ENCODE measurements around the gene SH3PXD2A. TPM values are rescaled to one million over a fixed set of nuclear protein-coding genes. Genes with fewer than 3 reads are reported as not detected.

SH3PXD2A gene
- total and polyA plus RNA-seq, 4 donors: 23.1 to 41.2 (median 32.7) TPM

GRCh38 chr10:103800089-103800488 is 55.3 kb downstream of the SH3PXD2A start:
- H3K27me3 ChIP-seq (ENCODE audit: control insufficient read depth, insufficient read depth, low read length): no peaks in the 10 kb centered on the region

GRCh38 chr10:103799341-103799740 is 56.0 kb downstream of the SH3PXD2A start:
- H3K27ac ChIP-seq (ENCODE audit: low read depth, low read length): no peak overlapping the region
- no peaks in the 10 kb centered on the region for H3K9me3 ChIP-seq (ENCODE audit: control insufficient read depth, insufficient read depth, low read length)
- 100% methylated on average over 3 of the region's 4 CpGs for WGBS (ENCODE audit: insufficient coverage)
- no peak for DNase-seq (ENCODE audit: low read depth in 4 of 6, low spot score in 6 of 6)
- H3K4me3 ChIP-seq (ENCODE audit: low read depth, low read length): no peak overlapping the region
- H3K36me3 ChIP-seq (ENCODE audit: control insufficient read depth, insufficient read depth, low read length): peaks cover 6% of the 10 kb centered on the region
- H3K27me3 ChIP-seq (ENCODE audit: control insufficient read depth, insufficient read depth, low read length): no peaks in the 10 kb centered on the region
- H3K4me1 ChIP-seq (ENCODE audit: control insufficient read depth, insufficient read depth, low read length): peaks cover 14% of the 10 kb centered on the region

More at GRCh38 chr10:103800089-103800488, 55.3 kb downstream of the SH3PXD2A start:
- H3K27ac ChIP-seq (ENCODE audit: low read depth, low read length): no peak overlapping the region
- H3K4me3 ChIP-seq (ENCODE audit: low read depth, low read length): no peak overlapping the region
- peaks cover 6% of the 10 kb centered on the region for H3K36me3 ChIP-seq (ENCODE audit: control insufficient read depth, insufficient read depth, low read length)
- DNase-seq (ENCODE audit: low read depth in 4 of 6, low spot score in 6 of 6): no peak
- H3K9me3 ChIP-seq (ENCODE audit: control insufficient read depth, insufficient read depth, low read length): no peaks in the 10 kb centered on the region
- H3K4me1 ChIP-seq (ENCODE audit: control insufficient read depth, insufficient read depth, low read length): peaks cover 15% of the 10 kb centered on the region
- WGBS (ENCODE audit: insufficient coverage): 90% methylated on average over 2 of the region's 3 CpGs

GRCh38 chr10:103798511-103798910 is 56.9 kb downstream of the SH3PXD2A start:
- Histone ChIP-seq H3K27me3 (ENCODE audit: control insufficient read depth, insufficient read depth, low read length) (no peaks in the 10 kb centered on the region), H3K27ac (ENCODE audit: low read depth, low read length) (no peak overlapping the region), H3K9me3 (ENCODE audit: control insufficient read depth, insufficient read depth, low read length) (no peaks in the 10 kb centered on the region), H3K4me3 (ENCODE audit: low read depth, low read length) (no peak overlapping the region), H3K36me3 (ENCODE audit: control insufficient read depth, insufficient read depth, low read length) (peaks cover 6% of the 10 kb centered on the region), H3K4me1 (ENCODE audit: control insufficient read depth, insufficient read depth, low read length) (peaks cover 16% of the 10 kb centered on the region)
- no peak for DNase-seq (ENCODE audit: low read depth in 4 of 6, low spot score in 6 of 6)
- WGBS (ENCODE audit: insufficient coverage): 99% methylated on average over 7 of the region's 7 CpGs

DNA sequence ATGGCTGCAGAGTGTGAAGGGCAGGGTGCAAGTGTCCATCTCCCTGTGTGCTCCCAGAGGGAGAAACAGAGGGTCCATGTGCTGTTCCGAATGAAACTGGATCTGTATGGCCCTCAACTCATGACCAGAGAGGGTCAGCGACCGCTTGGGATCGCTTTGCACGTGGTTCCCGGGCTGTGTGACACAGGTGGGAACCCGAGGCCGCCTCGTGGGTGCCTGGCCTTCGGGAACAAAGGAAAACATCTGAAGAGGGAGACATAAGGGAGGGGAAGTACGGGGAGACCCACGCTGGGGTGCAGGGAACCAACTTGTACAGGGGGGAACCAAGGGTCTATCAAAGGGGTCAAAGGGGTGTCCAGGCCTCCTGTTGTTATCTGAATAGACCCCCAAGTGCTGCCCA is 57.5 kb downstream of the SH3PXD2A start:
- H3K27ac ChIP-seq (ENCODE audit: low read depth, low read length): no peak overlapping the region
- H3K36me3 ChIP-seq (ENCODE audit: control insufficient read depth, insufficient read depth, low read length): peaks cover 6% of the 10 kb centered on the region
- peaks cover 16% of the 10 kb centered on the region for H3K4me1 ChIP-seq (ENCODE audit: control insufficient read depth, insufficient read depth, low read length)
- no peaks in the 10 kb centered on the region for H3K9me3 ChIP-seq (ENCODE audit: control insufficient read depth, insufficient read depth, low read length)
- H3K27me3 ChIP-seq (ENCODE audit: control insufficient read depth, insufficient read depth, low read length): no peaks in the 10 kb centered on the region
- DNase-seq (ENCODE audit: low read depth in 4 of 6, low spot score in 6 of 6): no peak
- no peak overlapping the region for H3K4me3 ChIP-seq (ENCODE audit: low read depth, low read length)
- WGBS (ENCODE audit: insufficient coverage): 88% methylated on average over 12 of the region's 12 CpGs

- peaks cover 2% of the 10 kb centered on the region for H3K27me3 ChIP-seq (ENCODE audit: control insufficient read depth, insufficient read depth, low read length)
- H3K36me3 ChIP-seq (ENCODE audit: control insufficient read depth, insufficient read depth, low read length): peaks cover 11% of the 10 kb centered on the region
- peaks cover 6% of the 10 kb centered on the region for H3K4me1 ChIP-seq (ENCODE audit: control insufficient read depth, insufficient read depth, low read length)
- no peak for DNase-seq (ENCODE audit: low read depth in 4 of 6, low spot score in 6 of 6)
- H3K27ac ChIP-seq (ENCODE audit: low read depth, low read length): no peak overlapping the region
- no peaks in the 10 kb centered on the region for H3K9me3 ChIP-seq (ENCODE audit: control insufficient read depth, insufficient read depth, low read length)
- 100% methylated on average over 3 of the region's 4 CpGs for WGBS (ENCODE audit: insufficient coverage)
- no peak overlapping the region for H3K4me3 ChIP-seq (ENCODE audit: low read depth, low read length)
Measured at GRCh38 chr10:103795634-103796270, 59.6 kb downstream of the SH3PXD2A start.

- Histone ChIP-seq H3K27ac (ENCODE audit: low read depth, low read length) (no peak overlapping the region), H3K27me3 (ENCODE audit: control insufficient read depth, insufficient read depth, low read length) (peaks cover 2% of the 10 kb centered on the region), H3K4me1 (ENCODE audit: control insufficient read depth, insufficient read depth, low read length) (peaks cover 6% of the 10 kb centered on the region), H3K4me3 (ENCODE audit: low read depth, low read length) (no peak overlapping the region), H3K36me3 (ENCODE audit: control insufficient read depth, insufficient read depth, low read length) (peaks cover 11% of the 10 kb centered on the region), H3K9me3 (ENCODE audit: control insufficient read depth, insufficient read depth, low read length) (no peaks in the 10 kb centered on the region)
- WGBS (ENCODE audit: insufficient coverage): 100% methylated on average over 1 of the region's 7 CpGs
- DNase-seq (ENCODE audit: low read depth in 4 of 6, low spot score in 6 of 6): no peak
Measured at GRCh38 chr10:103794996-103795395, 60.4 kb downstream of the SH3PXD2A start.

DNA sequence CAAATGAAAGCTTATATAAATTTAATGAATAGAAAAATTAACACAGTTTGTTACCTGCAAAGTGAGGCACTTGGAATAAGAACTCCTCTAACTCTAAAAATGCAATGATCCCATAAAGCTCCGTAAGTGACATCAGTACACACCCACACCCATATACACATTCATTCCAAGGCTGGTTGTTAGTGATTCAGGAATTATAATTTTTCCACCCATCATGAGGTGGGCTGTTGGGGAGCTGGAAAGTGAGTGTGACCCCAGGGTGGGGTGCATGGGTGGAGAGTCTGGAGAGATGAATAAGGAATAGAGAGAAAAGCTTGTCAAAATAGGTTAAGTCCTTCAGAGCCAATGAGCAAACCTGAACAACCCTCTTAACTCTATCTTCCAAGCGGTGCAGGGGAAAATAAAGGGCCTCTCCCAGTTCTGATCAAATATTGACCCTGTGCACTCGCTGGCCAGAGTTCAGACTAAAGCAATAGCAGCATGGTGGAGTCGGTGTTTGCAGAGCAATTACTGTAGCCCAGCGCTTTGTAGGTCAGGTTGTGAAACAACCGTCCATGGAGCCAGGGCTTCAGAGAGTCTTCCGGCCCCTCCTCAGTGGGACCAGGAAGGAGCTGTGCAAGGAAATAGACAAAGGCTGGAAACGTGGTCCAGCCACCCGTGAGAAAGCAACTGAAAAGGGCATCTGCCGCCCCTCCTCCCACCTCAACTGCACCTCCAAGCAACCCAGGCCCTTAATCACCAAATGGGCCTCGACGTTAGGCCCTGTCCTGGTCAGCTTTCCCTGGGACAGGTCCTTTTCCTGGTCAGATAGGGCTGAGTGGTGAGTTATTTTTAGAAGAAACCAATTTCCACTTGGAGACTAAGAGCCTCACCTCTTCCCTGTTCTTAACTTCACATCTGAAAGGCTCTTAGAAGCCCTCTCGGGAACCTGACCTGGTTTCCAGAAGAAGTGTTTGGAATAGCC is 61.2 kb downstream of the SH3PXD2A start:
- Histone ChIP-seq H3K27me3 (ENCODE audit: control insufficient read depth, insufficient read depth, low read length) (peaks cover 2% of the 10 kb centered on the region), H3K36me3 (ENCODE audit: control insufficient read depth, insufficient read depth, low read length) (peaks cover 11% of the 10 kb centered on the region), H3K4me3 (ENCODE audit: low read depth, low read length) (no peak overlapping the region), H3K27ac (ENCODE audit: low read depth, low read length) (no peak overlapping the region), H3K4me1 (ENCODE audit: control insufficient read depth, insufficient read depth, low read length) (peaks cover 6% of the 10 kb centered on the region), H3K9me3 (ENCODE audit: control insufficient read depth, insufficient read depth, low read length) (no peaks in the 10 kb centered on the region)
- DNase-seq (ENCODE audit: low read depth in 4 of 6, low spot score in 6 of 6): no peak
- 67% methylated on average over 9 of the region's 13 CpGs for WGBS (ENCODE audit: insufficient coverage)

DNA sequence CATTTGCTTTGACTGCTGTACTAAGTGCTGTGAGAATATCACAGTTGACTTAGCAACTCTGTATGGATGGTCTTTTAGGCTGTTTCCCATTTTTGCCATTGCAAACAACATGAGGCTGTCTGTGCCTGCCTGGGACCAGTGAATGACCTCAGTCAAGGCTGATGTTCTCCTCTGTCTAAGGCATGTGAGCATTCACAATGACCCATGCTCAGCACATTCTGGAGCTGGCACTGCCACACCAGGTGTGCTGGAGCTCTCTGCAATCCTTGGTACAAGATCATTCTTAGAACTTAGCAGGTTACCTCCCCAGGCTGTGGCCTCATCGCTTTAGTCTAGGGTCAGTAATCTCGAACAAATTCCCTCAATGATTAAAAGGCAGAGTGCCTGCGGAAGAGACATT is 61.9 kb downstream of the SH3PXD2A start:
- WGBS (ENCODE audit: insufficient coverage): 93% methylated on average over 3 of the region's 3 CpGs
- H3K36me3 ChIP-seq (ENCODE audit: control insufficient read depth, insufficient read depth, low read length): peaks cover 7% of the 10 kb centered on the region
- no peaks in the 10 kb centered on the region for H3K9me3 ChIP-seq (ENCODE audit: control insufficient read depth, insufficient read depth, low read length)
- H3K4me3 ChIP-seq (ENCODE audit: low read depth, low read length): no peak overlapping the region
- DNase-seq (ENCODE audit: low read depth in 4 of 6, low spot score in 6 of 6): no peak
- no peak overlapping the region for H3K27ac ChIP-seq (ENCODE audit: low read depth, low read length)
- H3K27me3 ChIP-seq (ENCODE audit: control insufficient read depth, insufficient read depth, low read length): peaks cover 2% of the 10 kb centered on the region
- H3K4me1 ChIP-seq (ENCODE audit: control insufficient read depth, insufficient read depth, low read length): peaks cover 6% of the 10 kb centered on the region

DNA sequence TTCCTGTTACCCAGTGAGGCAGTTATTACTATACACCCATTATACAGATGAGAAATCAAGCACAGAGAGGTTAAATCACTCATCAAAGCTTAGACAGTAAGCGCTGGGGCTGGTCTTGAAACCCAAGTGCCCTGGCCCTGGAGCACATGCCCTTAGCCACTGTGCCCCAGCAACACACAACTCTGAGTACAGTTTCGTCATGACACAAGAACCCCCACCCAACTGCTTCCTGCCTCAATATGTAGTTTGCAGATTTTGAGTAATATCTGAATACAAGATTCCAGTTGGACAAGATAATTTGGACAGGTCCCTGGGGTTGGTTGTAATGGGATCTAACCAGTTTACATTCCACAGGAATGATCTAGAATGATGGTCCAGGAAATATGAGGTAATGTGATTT is 62.8 kb downstream of the SH3PXD2A start:
- no CpG with 5 or more reads among the region's 2 CpGs for WGBS (ENCODE audit: insufficient coverage)
- no peak overlapping the region for H3K4me3 ChIP-seq (ENCODE audit: low read depth, low read length)
- peaks cover 2% of the 10 kb centered on the region for H3K27me3 ChIP-seq (ENCODE audit: control insufficient read depth, insufficient read depth, low read length)
- no peak overlapping the region for H3K27ac ChIP-seq (ENCODE audit: low read depth, low read length)
- H3K36me3 ChIP-seq (ENCODE audit: control insufficient read depth, insufficient read depth, low read length): peaks cover 6% of the 10 kb centered on the region
- no peaks in the 10 kb centered on the region for H3K9me3 ChIP-seq (ENCODE audit: control insufficient read depth, insufficient read depth, low read length)
- DNase-seq (ENCODE audit: low read depth in 4 of 6, low spot score in 6 of 6): no peak
- H3K4me1 ChIP-seq (ENCODE audit: control insufficient read depth, insufficient read depth, low read length): peaks cover 9% of the 10 kb centered on the region

Data from spinal cord (tissue), 10 donors.